Stimulated activated CD4-positive, alpha-beta T cell treated with anti-CD3 and anti-CD28 coated beads, TNF-alpha, amount 100 ng/mL, for 48 hours (primary cell): Measurements from ENCODE around the gene NEURL1.
"Not testable (repeated sequence)": the region's sequence is repeated elsewhere in the genome, so short reads cannot be mapped to it uniquely, and the experiment has no call there.

Experiments
- DNase-seq, 3 donors: peaks; one replicate each; pipeline ENCODE4 v3.0.0-alpha.2; 2020; ENCODE audit warnings: low read depth in 3 of 3

NEURL1 gene

GRCh38 chr10:103465411-103466179 is 27.9 kb upstream of the NEURL1 start:
- DNase-seq, result no peak

DNA sequence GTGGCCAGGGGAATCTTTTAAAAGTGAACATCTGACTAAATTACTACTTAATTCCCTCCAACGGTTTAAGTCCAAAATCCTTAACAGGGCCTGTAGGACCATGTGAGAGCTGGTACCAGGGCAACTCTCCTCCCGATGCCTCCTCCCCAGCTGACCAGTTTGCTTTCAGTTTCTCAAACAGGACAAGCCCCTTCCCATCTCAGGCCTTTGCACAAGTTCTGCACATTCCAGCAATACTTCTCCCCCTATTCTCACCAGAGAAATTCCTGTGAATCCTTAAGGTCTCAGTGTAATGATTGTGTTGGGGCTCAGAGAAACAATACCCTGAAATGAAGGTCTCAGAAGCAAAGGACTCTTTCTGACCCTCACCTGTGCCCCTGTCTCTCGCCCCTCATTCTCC is 26.8 kb upstream of the NEURL1 start:
- DNase-seq, result no peak

- DNase-seq, result no peak
These were observed 26.1 kb upstream of the NEURL1 start for GRCh38 chr10:103467406-103467805.

DNA sequence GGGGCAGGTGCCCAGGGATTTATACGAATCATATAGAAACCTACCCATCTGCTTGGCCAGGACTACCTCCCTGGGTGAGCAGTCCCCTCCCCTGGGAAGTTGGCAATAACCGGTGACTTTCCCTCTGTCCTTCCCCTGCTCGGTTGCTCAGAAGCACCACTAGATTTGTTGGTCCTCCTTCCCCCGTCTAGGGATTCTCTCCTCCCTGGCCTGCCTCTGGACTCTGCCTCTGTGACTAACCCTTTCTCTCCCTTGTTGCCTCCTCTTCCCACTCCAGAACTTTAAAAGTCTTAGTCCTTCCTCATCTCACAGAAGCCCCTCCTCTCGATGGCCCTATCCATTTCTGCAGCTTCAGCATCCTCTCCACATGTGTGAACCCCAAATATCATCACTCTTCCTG is 24.3 kb upstream of the NEURL1 start:
- no peak for DNase-seq

GRCh38 chr10:103470761-103471653 is 22.5 kb upstream of the NEURL1 start:
- DNase-seq, result peak in 2 of 3 donors; percentile 44 to 46

DNA sequence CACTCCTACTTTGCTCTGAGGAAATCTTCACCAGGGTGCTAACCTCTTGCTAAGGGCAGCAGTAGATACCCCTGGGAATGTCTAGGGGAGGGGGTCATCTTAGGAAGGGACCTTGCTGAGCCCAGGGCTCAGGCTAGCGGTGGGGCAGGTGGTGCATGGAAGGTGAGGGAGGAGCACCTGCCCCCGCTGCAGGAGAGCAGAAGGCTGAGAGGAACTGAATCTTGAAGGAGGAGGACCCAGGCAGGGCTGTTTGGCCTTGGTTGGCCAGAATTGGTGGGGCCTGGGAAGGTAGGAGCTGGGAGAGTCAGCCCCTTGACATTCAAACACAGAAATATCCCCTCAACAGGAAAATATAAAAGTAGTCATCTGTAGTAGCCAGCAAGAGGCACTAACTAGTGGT is 21.5 kb upstream of the NEURL1 start:
- no peak for DNase-seq

- DNase-seq, result no peak
These were observed 20.2 kb upstream of the NEURL1 start for GRCh38 chr10:103473261-103473671.

DNA sequence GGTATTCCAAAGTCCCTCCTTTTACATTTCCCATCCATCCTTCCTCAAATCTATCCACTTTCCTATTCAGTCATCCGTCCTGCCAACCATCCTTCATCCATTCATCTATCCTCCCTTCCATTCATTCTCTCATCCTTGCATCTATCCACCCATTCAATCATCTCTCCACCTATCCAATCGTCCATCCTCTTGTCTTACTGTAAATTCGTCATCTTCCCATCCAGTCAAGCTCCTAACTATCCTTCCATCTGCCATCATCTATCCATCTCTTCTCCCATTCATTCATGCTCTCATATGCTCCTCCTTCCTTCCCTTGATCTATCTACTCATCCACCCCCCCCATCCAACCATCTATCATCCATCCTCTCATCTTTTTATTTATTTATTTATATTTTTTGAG is 19.4 kb upstream of the NEURL1 start:
- DNase-seq, result no peak

DNA sequence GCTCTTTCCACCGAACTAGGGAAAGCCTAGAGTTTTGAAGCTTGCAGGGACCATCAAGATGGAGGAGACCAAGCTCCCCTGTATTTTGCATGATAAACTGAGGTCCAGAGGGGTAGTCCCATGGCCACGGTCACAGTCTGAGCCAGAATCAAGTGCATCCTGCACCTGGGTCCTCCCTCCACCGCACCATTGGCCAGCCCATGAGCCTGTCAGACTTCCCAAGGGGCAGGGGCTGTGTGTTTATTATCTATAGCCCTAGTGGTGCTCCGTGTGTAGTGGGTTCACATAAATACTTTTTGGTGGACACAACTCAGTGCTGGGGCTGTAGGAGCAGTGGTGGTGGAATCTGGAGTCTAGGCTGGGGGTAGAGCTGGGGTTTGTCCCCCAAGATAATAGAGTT is 18.1 kb upstream of the NEURL1 start:
- DNase-seq, result no peak

GRCh38 chr10:103476046-103476768 is 17.3 kb upstream of the NEURL1 start:
- no peak for DNase-seq

DNA sequence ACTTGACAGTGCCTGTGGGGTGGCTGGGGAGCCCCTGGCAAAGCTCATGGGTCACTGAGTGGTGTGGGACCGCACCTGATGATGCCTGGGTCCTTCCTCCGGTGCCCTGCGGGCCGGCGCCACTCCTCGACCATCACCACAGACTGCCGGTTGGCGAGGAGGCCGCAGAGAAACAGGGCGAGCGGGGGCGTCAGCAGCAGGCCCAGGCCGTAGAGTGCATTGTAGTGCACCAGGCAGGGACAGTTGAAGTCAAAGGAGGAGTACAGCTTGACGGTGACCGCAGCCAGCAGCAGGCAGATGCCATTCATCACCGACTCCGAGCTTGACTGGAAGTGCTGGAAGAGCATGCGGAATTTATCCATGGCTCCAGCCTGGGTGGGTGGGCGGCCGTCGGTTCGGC is 14.8 kb upstream of the NEURL1 start:
- no peak for DNase-seq

DNA sequence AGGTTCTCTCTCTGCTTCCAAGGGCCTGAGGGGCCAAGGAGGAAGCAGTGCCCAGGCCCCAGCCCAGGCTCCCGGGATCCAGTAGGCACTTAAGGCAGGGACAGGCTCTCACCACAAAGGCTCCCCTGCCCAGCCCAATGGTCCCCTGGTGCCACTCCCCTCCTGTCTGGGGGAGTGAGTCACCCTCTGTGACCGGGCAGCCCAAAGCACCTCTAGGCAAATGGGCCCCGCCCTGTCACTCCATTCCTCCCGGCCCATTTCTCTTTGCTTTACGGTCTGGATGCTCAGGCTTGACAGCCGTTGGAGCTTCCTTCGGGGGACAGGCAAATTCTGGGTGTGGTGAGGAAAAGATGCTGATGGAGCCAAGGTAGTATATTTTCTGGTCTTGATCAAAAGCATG is 14.4 kb upstream of the NEURL1 start, which contains the start of gene CALHM3:
Gene CALHM3, minus strand, starts transcription at position 106 of the 400 bp plus-strand sequence. CDS start 208 bp downstream, outside the sequence.
- no peak for DNase-seq

- DNase-seq, result no peak
These were observed 13.0 kb upstream of the NEURL1 start for GRCh38 chr10:103480521-103480920.

GRCh38 chr10:103481974-103482531 is 11.5 kb upstream of the NEURL1 start:
- DNase-seq, result no peak

DNA sequence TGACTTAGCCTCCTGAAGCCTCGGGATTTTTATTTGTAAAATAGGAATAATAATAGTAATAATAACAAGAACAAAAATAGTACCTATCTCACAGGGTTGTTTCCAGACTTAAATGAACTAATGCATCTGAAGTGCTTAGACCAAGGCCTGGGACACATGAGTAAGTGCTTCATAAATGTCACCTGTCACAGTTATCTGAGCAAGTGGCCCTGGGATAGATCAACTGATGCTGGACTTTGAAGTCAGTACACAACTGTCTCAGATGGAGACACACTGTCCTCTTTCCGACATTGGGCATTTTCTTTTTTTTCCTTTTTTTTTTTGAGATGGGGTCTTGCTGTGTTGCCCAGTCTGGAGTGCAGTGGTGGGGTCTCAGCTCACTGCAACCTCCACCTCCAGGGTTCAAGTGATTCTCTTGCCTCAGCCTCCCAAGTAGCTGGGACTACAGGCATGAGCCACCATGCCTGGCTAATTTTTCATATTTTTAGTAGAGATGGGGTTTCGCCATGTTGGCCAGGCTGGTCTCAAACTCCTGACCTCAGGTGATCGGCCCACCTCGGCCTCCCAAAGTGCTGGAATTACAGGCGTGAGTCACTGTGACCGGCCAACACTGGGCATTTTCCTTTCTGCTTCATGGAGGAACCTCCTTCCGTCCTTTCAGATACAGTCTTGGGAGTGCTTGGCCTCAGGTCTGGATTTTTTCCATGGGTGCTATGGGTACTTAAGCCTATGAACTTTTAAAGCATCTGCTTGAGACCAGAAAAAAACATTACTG is 6.7 kb upstream of the NEURL1 start:
- not testable (repeated sequence) for DNase-seq

DNA sequence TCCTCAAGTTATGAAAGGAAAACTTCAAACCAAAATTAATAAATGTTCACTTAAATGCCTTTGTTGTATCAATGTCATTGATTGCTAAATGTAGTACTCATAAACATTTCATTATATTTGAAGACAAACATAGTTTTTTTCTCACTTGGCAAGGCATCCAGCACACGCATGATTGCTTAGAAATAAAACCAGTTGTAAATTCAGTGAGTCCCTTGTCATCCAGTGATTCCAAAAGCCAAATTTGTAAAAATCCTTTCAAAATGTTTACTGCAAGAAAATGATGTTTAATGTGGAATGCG is 6.1 kb upstream of the NEURL1 start:
- no peak for DNase-seq

DNA sequence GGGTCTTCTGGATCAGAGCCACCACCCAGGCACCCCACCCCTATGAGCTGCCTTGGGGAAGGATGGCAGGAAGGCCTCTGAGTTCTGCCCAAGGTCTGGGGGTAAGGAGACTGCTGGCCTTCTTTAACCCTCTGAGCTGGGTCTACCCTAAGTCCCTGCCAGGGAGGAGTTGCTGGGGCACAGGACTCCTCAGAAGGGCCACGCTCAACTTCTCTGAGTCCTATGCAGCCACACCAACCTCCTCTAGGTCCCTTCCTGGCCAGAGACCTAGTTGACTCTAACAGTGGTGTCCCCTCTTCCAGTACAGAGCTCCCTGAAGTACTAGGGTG is 2.6 kb upstream of the NEURL1 start:
- DNase-seq, result no peak

GRCh38 chr10:103491729-103492364 is 1.7 kb upstream of the NEURL1 start:
- DNase-seq, result no peak

DNA sequence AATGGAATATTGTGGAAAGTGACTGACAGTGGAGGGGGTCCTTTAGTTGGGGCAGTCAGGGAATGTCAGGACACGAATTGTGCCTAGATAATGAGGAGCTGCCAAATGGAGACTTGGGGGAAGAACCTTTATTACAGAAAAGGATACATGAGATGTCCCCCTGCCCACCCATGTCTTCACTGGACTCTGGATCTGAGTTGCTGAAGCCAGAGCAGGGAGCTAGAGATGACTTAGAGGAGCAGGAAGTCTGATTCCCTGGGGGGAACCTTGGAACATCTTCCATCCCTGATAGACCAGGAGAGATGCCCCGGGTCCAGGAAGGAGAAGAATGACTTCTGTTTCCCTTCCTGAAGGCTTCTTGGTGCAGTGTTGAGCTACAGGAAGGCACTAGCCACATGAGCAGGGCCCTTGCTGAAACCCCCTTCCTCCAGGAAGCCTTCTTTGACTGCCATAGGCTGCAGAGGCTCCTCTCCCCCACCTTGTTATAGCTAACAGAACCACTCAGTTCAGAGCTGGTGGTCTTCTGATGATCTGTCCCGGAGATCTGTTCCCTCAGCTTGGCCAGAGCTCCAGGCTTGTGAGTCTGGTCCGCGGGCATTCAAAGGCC is 747 bp upstream of the NEURL1 start:
- DNase-seq, result no peak
